ENCODE results near the gene AQP7.
"Not testable (repeated sequence)": the region's sequence is repeated elsewhere in the genome, so short reads cannot be mapped to it uniquely, and the experiment has no call there.

The AQP7 gene

GRCh38 chr9:33364127-33364526 lies 38.2 kb downstream of the AQP7 start:
- H3K27ac ChIP-seq, result no peak overlapping the region
- TF ChIP-seq CTCF (conservative IDR thresholded peaks at IDR 0.05; ENCODE audit: low read depth), result no peak
- ChIA-PET CTCF (no interaction called here), POLR2A (ENCODE audit: low non-redundant PET) (no interaction called here)
- DNase-seq (ENCODE audit: low spot score), result no peak

- POLR2A ChIA-PET (ENCODE audit: low non-redundant PET); H3K27ac ChIP-seq; DNase-seq (ENCODE audit: low spot score): not testable (repeated sequence)
- CTCF ChIA-PET, result interaction anchor here (0.7 kb wide), 1 partner anchor 9 kb away, joined by 3 read pairs; no protein-coding TSS in a partner anchor
Observed at GRCh38 chr9:33358641-33359040, 43.7 kb downstream of the AQP7 start.

- POLR2A ChIA-PET (ENCODE audit: low non-redundant PET), result no interaction called here
- TF ChIP-seq CTCF (conservative IDR thresholded peaks at IDR 0.05; ENCODE audit: low read depth), result no peak
- CTCF ChIA-PET, result no interaction called here
- no peak for DNase-seq (ENCODE audit: low spot score)
- H3K27ac ChIP-seq, result no peak overlapping the region
Observed at GRCh38 chr9:33355933-33356332, 46.4 kb downstream of the AQP7 start.

GRCh38 chr9:33354651-33355211 lies 47.6 kb downstream of the AQP7 start:
- no peak overlapping the region for H3K27ac ChIP-seq
- CTCF ChIA-PET, result no interaction called here
- TF ChIP-seq CTCF (conservative IDR thresholded peaks at IDR 0.05; ENCODE audit: low read depth), result no peak
- POLR2A ChIA-PET (ENCODE audit: low non-redundant PET), result no interaction called here
- DNase-seq (ENCODE audit: low spot score), result no peak

- ChIA-PET CTCF (no interaction called here), POLR2A (ENCODE audit: low non-redundant PET) (no interaction called here)
- no peak for DNase-seq (ENCODE audit: low spot score)
- no peak for TF ChIP-seq CTCF (conservative IDR thresholded peaks at IDR 0.05; ENCODE audit: low read depth)
- peak overlapping the region; percentile 85 for H3K27ac ChIP-seq
Observed at GRCh38 chr9:33351547-33351946, 50.8 kb downstream of the AQP7 start.

- peak; percentile 74 for DNase-seq (ENCODE audit: low spot score)
- ChIA-PET POLR2A (ENCODE audit: low non-redundant PET) (no interaction called here), CTCF (interaction anchor here (0.7 kb wide), 1 partner anchor 63 kb away, joined by 3 read pairs; no protein-coding TSS in a partner anchor)
- TF ChIP-seq CTCF (conservative IDR thresholded peaks at IDR 0.05; ENCODE audit: low read depth), result no peak
- H3K27ac ChIP-seq, result peak overlapping the region; percentile 85
Observed at GRCh38 chr9:33350310-33350709, 52.1 kb downstream of the AQP7 start.

GRCh38 chr9:33349743-33350142 lies 52.6 kb downstream of the AQP7 start:
- ChIA-PET POLR2A (ENCODE audit: low non-redundant PET) (no interaction called here), CTCF (no interaction called here)
- DNase-seq (ENCODE audit: low spot score), result no peak
- TF ChIP-seq CTCF (conservative IDR thresholded peaks at IDR 0.05; ENCODE audit: low read depth), result no peak
- peak overlapping the region; percentile 85 for H3K27ac ChIP-seq

All from RWPE1 (cell line).